HG02798 (cell line): ENCODE data around the gene WDR75.

ENCODE experiments used
- ATAC-seq: cut with Tn5 transposase; IDR thresholded peaks from one replicate; pipeline ENCODE4 v1.9.1; 2021; ENCODE audit warnings: mild to moderate bottlenecking; ENCODE audit not compliant: unreplicated experiment, poor library complexity

WDR75 gene

GRCh38 chr2:189488008-189488310 lies 46.7 kb downstream of the WDR75 start:
- no peak for ATAC-seq

GRCh38 chr2:189492451-189492850 lies 51.2 kb downstream of the WDR75 start:
- ATAC-seq = no peak

- ATAC-seq = no peak
Measured at GRCh38 chr2:189498205-189498604, 56.9 kb downstream of the WDR75 start.

- no peak for ATAC-seq
Measured at GRCh38 chr2:189499137-189499536, 57.9 kb downstream of the WDR75 start.

GRCh38 chr2:189500456-189501160 lies 59.3 kb downstream of the WDR75 start:
- no peak for ATAC-seq

- ATAC-seq = no peak
Measured at GRCh38 chr2:189501487-189501886, 60.2 kb downstream of the WDR75 start.

GRCh38 chr2:189502714-189503113 lies 61.4 kb downstream of the WDR75 start:
- no peak for ATAC-seq

GRCh38 chr2:189504238-189504637 lies 63.0 kb downstream of the WDR75 start:
- no peak for ATAC-seq

GRCh38 chr2:189505492-189505891 lies 64.2 kb downstream of the WDR75 start:
- no peak for ATAC-seq

GRCh38 chr2:189506514-189506976 lies 65.3 kb downstream of the WDR75 start:
- no peak for ATAC-seq

- ATAC-seq = no peak
Measured at GRCh38 chr2:189511210-189511959, 70.1 kb downstream of the WDR75 start.

GRCh38 chr2:189511960-189512319 lies 70.7 kb downstream of the WDR75 start:
- no peak for ATAC-seq

- no peak for ATAC-seq
Measured at GRCh38 chr2:189512879-189513278, 71.6 kb downstream of the WDR75 start.

- ATAC-seq = no peak
Measured at GRCh38 chr2:189514104-189514503, 72.8 kb downstream of the WDR75 start.

GRCh38 chr2:189515264-189515663 lies 74.0 kb downstream of the WDR75 start:
- no peak for ATAC-seq

GRCh38 chr2:189516546-189516945 lies 75.3 kb downstream of the WDR75 start:
- no peak for ATAC-seq

GRCh38 chr2:189517847-189518535 lies 76.7 kb downstream of the WDR75 start:
- ATAC-seq = no peak

GRCh38 chr2:189519631-189520387 lies 78.5 kb downstream of the WDR75 start:
- ATAC-seq = no peak

GRCh38 chr2:189521699-189522434 lies 80.6 kb downstream of the WDR75 start:
- peak; percentile 55 for ATAC-seq
